Endothelial cell of umbilical vein (primary cell): Measurements from ENCODE around the gene SFXN4. TPM values are rescaled to one million over a fixed set of nuclear protein-coding genes. Genes with fewer than 3 reads are reported as not detected.
"Not testable (repeated sequence)": the region's sequence is repeated elsewhere in the genome, so short reads cannot be mapped to it uniquely, and the experiment has no call there.

ENCODE experiments used
- BruUV-seq: library from RNA; stranded (reverse); fragments of 400-500 nt; replicated peaks from 2 replicates; lab custom pipeline; 2021; lab: Mats Ljungman, UMichigan
- CTCF ChIA-PET: fragments of 300-600, 350-600 bp; sonication (Branson Sonifier 250); formaldehyde crosslinking; loops from one replicate; lab custom pipeline; 2021; ENCODE audit warnings: antibody characterized with exemption, inconsistent platforms; lab: Charles Lee
- POLR2A ChIA-PET: fragments of 300-600, 350-600 bp; sonication (Branson Sonifier 250); formaldehyde crosslinking; loops from one replicate; lab custom pipeline; 2021; ENCODE audit warnings: antibody characterized with exemption, inconsistent platforms; lab: Charles Lee
- DNase-seq: peaks from one replicate; pipeline ENCODE4 v3.0.0-alpha.2; 2011; ENCODE audit warnings: low read depth, low spot score
- FAIRE-seq: peaks from 2 replicates; lab custom pipeline; 2011; peaks lifted over from hg19 to GRCh38; lab: Jason Lieb, UNC
- H2AFZ ChIP-seq: 2 replicates; pipeline ENCODE4 v1.6.0; 2012; ENCODE audit warnings: low read depth, low read length, control low read depth, inconsistent platforms
- H3K27ac ChIP-seq: 2 replicates; pipeline ENCODE4 v1.5.1; 2011; ENCODE audit warnings: low read depth, mild to moderate bottlenecking, control low read depth, low read length, moderate library complexity; ENCODE audit not compliant: insufficient read depth
- H3K27me3 ChIP-seq, 2 experiments: 2 replicates each; pipeline versions ENCODE4 v1.6.0 to v1.6.1; 2011; ENCODE audit warnings: low read length in 2 of 2, mixed read lengths in 1 of 2; ENCODE audit not compliant: control insufficient read depth in 2 of 2, insufficient read depth in 2 of 2
- H3K36me3 ChIP-seq, 2 experiments: 2 replicates in 1 of 2; 3 replicates in 1 of 2; pipeline ENCODE4 v1.5.1; 2011; ENCODE audit warnings: low read length in 2 of 2, mild to moderate bottlenecking in 1 of 2, moderate library complexity in 1 of 2; ENCODE audit not compliant: control insufficient read depth in 2 of 2, insufficient read depth in 2 of 2; ENCODE audit errors: extremely low read depth in 1 of 2
- H3K4me1 ChIP-seq: 3 replicates; pipeline ENCODE4 v1.5.1; 2011; ENCODE audit warnings: mild to moderate bottlenecking, low read length; ENCODE audit not compliant: control insufficient read depth, insufficient read depth; ENCODE audit errors: extremely low read depth
- H3K4me2 ChIP-seq: 2 replicates; pipeline ENCODE4 v1.6.1; 2011; ENCODE audit warnings: low read length, control low read depth, mixed read lengths; ENCODE audit not compliant: insufficient read depth
- H3K4me3 ChIP-seq, 3 experiments: fragments of 200-600 bp in 1 of 3; sonication (generic), shearing (Covaris generic) in 1 of 3; replicated peaks in 1 of 3; 2 replicates each; pipeline ENCODE4 v1.5.1; 2011 to 2016; ENCODE audit warnings: control low read depth in 3 of 3, low read length in 3 of 3, mild to moderate bottlenecking in 2 of 3, inconsistent platforms in 1 of 3, low read depth in 1 of 3, moderate library complexity in 1 of 3; ENCODE audit not compliant: insufficient read depth in 1 of 3
- H3K79me2 ChIP-seq: 2 replicates; pipeline ENCODE4 v1.6.0; 2012; ENCODE audit warnings: low read length, inconsistent platforms; ENCODE audit not compliant: control insufficient read depth, insufficient read depth
- H3K9ac ChIP-seq: replicated peaks from 2 replicates; pipeline ENCODE3; 2011; ENCODE audit warnings: low read length, control low read depth; ENCODE audit not compliant: insufficient read depth; ENCODE audit errors: extremely low read depth
- H3K9me1 ChIP-seq: replicated peaks from 3 replicates; pipeline ENCODE4 v1.6.0; 2011; ENCODE audit warnings: mild to moderate bottlenecking, low read length; ENCODE audit not compliant: control insufficient read depth, insufficient read depth; ENCODE audit errors: extremely low read depth
- H3K9me3 ChIP-seq: replicated peaks from 2 replicates; pipeline ENCODE4 v1.5.1; 2012; ENCODE audit warnings: low read length, inconsistent platforms; ENCODE audit not compliant: control insufficient read depth, insufficient read depth
- H4K20me1 ChIP-seq: replicated peaks from 2 replicates; pipeline ENCODE3; 2011; ENCODE audit warnings: mild to moderate bottlenecking, low read length; ENCODE audit not compliant: control insufficient read depth, insufficient read depth; ENCODE audit errors: extremely low read depth
- EZH2 ChIP-seq: IDR thresholded peaks from 2 replicates; pipeline ENCODE4 v1.6.1; 2012; ENCODE audit warnings: borderline replicate concordance, low read depth, mild to moderate bottlenecking, moderate library complexity, low read length, inconsistent platforms; ENCODE audit not compliant: severe bottlenecking
- FOS ChIP-seq: IDR thresholded peaks from 2 replicates; pipeline ENCODE4 v1.6.1; 2011; ENCODE audit warnings: mild to moderate bottlenecking, low read length, moderate library complexity, borderline replicate concordance; ENCODE audit not compliant: insufficient read depth
- GATA2 ChIP-seq: IDR thresholded peaks from 2 replicates; pipeline ENCODE4 v1.7.0; 2011; ENCODE audit warnings: low read depth, mild to moderate bottlenecking, moderate library complexity, mixed read lengths, low read length; ENCODE audit not compliant: insufficient read length, insufficient read depth
- JUN ChIP-seq: IDR thresholded peaks from 2 replicates; pipeline ENCODE4 v1.6.1; 2011; ENCODE audit warnings: borderline replicate concordance, low read depth; ENCODE audit not compliant: insufficient read length, insufficient read depth
- MYC ChIP-seq: IDR thresholded peaks from one replicate; pipeline ENCODE4 v1.6.1; 2011; ENCODE audit warnings: mild to moderate bottlenecking, low read depth, low read length
- POLR2A ChIP-seq: IDR thresholded peaks from 2 replicates; pipeline ENCODE4 v1.6.1; 2012; ENCODE audit warnings: low read depth, mild to moderate bottlenecking, control low read depth, low read length
- POLR2AphosphoS5 ChIP-seq: IDR thresholded peaks from 2 replicates; pipeline ENCODE4 v1.6.1; 2012; ENCODE audit warnings: low read depth, mild to moderate bottlenecking, control low read depth, low read length, moderate library complexity; ENCODE audit not compliant: insufficient read depth
- dilution Hi-C: fragments of 300-500 bp; cut with MboI; formaldehyde crosslinking; loops from one replicate; pipeline ENCODE4 v1.15.0; 2019; ENCODE audit warnings: low sequenced_read_pairs; ENCODE audit not compliant: extremely low pct_ligation_motif_present
- intact Hi-C: fragments of 100-400 bp; cut with micrococcal nuclease; formaldehyde crosslinking; loops from one replicate; pipeline ENCODE4 v1.10.0; 2022
- polyA plus RNA-seq, 4 experiments: library from polyadenylated mRNA; depleted of rRNA in 3 of 4; stranded (reverse) in 3 of 4; unstranded in 1 of 4; fragments of >200 nt; gene quantifications; 2 replicates each; pipeline versions ENCODE4 v1.2.1 to v1.2.3, GENCODE V29; 2011 to 2012; ENCODE audit warnings: missing spikeins in 1 of 4
- total RNA-seq: library from RNA; stranded (reverse); gene quantifications from 2 replicates; pipeline ENCODE4 v1.2.3, GENCODE V29; 2021
- TF ChIP-seq, protein P1 (sequence below): IDR thresholded peaks from 2 replicates; pipeline ENCODE4 v1.6.1; 2011; ENCODE audit not compliant: insufficient read depth, insufficient read length

SFXN4 gene
- total and polyA plus RNA-seq, 2 donors (not counting 3 experiments of a cell fraction or from before 2014, with no cell fraction given) = 11.1 to 14.5 TPM

DNA sequence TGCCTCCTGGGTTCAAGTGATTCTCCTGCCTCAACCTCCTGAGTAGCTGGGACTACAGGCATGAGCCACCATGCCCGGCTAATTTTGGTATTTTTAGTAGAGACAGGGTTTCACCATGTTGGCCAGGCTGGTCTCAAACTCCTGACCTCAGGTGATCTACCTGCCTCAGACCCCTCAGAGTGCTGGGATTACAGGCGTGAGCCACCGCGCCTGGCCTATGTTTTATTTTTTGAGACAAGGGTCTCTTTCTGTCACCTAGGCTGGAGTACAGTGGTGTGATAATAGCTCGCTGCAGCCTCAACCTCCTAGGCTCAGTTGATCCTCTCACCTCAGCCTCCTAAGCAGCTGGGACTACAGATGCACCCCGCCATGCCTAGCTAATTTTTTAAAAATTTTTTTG, 13.9 kb downstream of the SFXN4 start:
- not testable (repeated sequence) for H3K36me3 ChIP-seq

DNA sequence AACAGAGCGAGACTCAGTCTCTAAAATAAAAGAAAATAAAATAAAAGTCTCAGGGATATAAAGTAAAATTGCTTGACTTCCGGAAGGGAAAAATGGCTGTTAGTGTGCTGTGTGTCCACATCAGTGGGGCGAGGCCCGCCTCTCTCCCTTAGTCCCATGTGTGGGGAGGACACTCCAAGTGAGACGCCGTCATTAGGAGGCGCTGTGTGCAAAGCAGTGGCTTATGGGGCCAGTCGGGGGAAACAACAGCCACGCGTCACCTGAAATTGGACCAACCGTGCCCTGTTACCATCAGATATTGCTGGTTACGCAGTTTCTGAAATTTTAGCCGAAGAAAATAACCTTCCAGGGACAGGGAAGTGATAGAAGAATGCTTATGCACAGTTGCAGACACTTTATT, 15.8 kb downstream of the SFXN4 start:
- DNase-seq (no peak), FAIRE-seq (no peak)
- Histone ChIP-seq H3K9me1 (no peaks in the 10 kb centered on the region), H3K27me3 (no peaks in the 10 kb centered on the region), H3K9ac (no peak overlapping the region), H3K27ac (no peak overlapping the region), H2AFZ (no peak overlapping the region), H3K36me3 (peaks cover 2% of the 10 kb centered on the region in 2 experiments), H4K20me1 (no peaks in the 10 kb centered on the region), H3K4me2 (no peak overlapping the region), H3K4me1 (no peaks in the 10 kb centered on the region), H3K79me2 (no peaks in the 10 kb centered on the region), H3K4me3 (no peak overlapping the region), H3K9me3 (no peaks in the 10 kb centered on the region)
- ChIA-PET CTCF (no interaction called here), POLR2A (no interaction called here)
- dilution Hi-C loops = no loop called here
- BruUV-seq = no TSS peak
- TF ChIP-seq, protein P1, sequence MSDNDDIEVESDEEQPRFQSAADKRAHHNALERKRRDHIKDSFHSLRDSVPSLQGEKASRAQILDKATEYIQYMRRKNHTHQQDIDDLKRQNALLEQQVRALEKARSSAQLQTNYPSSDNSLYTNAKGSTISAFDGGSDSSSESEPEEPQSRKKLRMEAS = no peak
- TF ChIP-seq FOS = no peak
- no peak for TF ChIP-seq MYC
- TF ChIP-seq JUN = no peak
- no peak for TF ChIP-seq EZH2
- TF ChIP-seq POLR2A = no peak
- no peak for TF ChIP-seq POLR2AphosphoS5
- TF ChIP-seq GATA2 = no peak
- intact Hi-C loops = no loop called here

More for the DNA sequence above, 13.9 kb downstream of the SFXN4 start:
- H3K4me2 ChIP-seq, DNase-seq, H3K27me3 ChIP-seq, H3K9me3 ChIP-seq, FAIRE-seq, intact Hi-C loops, dilution Hi-C loops, H4K20me1 ChIP-seq, H3K9ac ChIP-seq, H3K4me1 ChIP-seq, BruUV-seq, H3K27ac ChIP-seq, H3K79me2 ChIP-seq, H3K4me3 ChIP-seq, H3K9me1 ChIP-seq, H2AFZ ChIP-seq: not testable (repeated sequence)
- ChIA-PET POLR2A (interaction anchor here (0.6 kb wide), 1 partner anchor 333 kb away, joined by 3 read pairs; no protein-coding TSS in a partner anchor), CTCF (interaction anchor here (0.6 kb wide), 1 partner anchor 14 kb away, joined by 5 read pairs; no protein-coding TSS in a partner anchor)
